HG03565 (cell line): ENCODE data around the gene TCL1B.
A peak's percentile ranks its signal among the peaks of the same experiment; 100 is the strongest.
"Not testable (repeated sequence)": the region's sequence is repeated elsewhere in the genome, so short reads cannot be mapped to it uniquely, and the experiment has no call there.

Source experiments
- ATAC-seq: cut with Tn5 transposase; IDR thresholded peaks from one replicate; pipeline ENCODE4 v1.9.1; 2021; ENCODE audit warnings: mild to moderate bottlenecking, moderate library complexity; ENCODE audit not compliant: unreplicated experiment

Gene TCL1B

GRCh38 chr14:95685978-95686922 lies at the start of gene TCL1B:
TSS of gene TCL1B (plus strand) at chr14:95686426. CDS start at chr14:95686468, 42 bp downstream.
- ATAC-seq: no peak

DNA sequence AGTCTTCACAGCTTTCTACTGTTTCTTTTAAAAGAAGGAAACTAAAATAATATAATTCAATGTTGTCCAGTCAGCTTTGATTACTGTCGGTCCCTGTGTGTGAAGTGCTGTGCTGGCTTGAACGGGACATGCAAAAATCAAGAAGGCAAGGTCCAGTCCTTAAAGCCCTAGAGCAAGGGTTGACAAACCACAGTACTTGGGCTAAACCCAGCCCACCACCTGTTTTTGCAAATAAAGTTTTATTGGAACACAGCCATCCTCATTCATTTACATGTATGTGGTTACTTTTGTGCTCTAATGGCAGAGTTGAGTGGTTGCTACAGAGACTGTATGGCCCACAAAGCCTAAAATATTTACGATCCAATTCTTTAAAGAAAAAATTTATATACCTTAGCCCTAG lies 41.2 kb upstream of the TCL1B start:
- ATAC-seq: no peak

- ATAC-seq: no peak
These were observed 40.7 kb upstream of the TCL1B start for GRCh38 chr14:95645389-95645996.

DNA sequence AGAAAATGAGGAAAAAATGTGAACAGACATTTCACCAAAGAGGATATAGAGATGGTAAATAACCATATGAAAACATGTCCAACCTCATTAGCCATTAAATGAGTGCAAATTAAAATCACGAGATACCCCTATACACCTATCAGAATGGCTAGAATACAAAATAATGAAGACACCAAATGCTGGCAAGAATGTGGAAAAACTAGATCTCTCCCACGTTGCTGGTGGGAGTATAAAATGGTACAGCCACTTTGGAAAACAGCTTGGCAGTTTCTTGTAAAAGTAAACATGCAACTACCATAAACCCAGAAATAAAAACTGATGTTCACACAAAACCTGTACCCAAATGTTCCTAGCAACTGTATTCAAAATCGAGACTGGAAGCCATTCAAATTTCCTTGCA lies 38.3 kb upstream of the TCL1B start:
- ATAC-seq: no peak

DNA sequence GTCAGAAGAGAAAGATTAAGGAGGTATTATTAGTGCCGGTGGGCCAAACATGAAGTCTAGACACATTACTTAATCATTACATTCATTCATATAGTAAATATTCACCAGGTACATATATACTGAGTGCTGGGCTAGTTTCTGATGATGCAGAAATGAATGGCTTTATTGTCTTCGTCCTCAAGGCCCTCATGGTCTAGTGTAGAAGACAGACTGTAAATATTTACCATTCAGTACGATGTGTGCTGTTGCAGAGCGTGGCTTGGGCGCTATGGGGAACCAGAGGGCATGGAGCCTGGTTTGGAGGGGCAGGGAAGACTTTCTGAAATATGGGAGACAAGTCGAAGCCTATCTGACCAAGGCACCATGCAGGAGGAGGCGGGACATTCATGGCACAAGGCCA lies 37.0 kb upstream of the TCL1B start:
- no peak for ATAC-seq

- no peak for ATAC-seq
These were observed 35.2 kb upstream of the TCL1B start for GRCh38 chr14:95651028-95651427.

DNA sequence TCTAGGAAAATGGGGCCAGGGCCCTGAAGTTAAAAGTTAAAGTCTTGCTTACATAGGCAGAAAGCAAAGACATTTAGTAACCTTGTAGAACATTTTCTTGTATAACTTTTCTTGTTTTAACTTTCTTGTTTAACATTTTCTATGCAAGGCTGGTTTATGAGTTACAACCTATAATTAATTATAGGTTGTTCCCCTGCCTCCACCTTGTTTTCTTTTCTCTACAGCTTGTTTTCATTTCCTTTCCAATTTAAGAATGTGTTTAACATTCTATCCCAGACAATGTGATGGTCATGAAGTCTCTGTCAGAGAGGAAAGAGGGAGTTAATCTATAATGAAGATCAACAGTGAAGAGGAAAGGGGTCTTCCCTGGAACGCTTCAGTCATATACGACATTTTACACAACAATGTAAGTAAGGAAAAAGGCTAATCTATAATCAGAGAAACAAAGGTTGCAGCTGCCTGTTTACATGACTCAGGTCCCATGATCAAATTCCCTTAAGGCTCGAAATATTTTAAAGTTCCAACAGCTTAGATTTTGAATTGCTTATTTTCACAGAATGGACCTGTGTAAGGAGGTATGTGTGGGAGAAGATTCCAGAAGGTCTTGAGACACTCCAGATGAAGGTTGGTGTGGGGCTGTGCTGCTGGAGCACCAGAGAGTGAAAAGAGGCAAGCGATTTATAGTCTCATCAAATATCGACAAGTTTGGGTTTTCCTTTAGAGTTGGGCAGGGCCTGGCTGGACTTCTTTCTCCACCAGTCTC lies 34.2 kb upstream of the TCL1B start:
- no peak for ATAC-seq

- ATAC-seq: no peak
These were observed 33.5 kb upstream of the TCL1B start for GRCh38 chr14:95652690-95653089.

GRCh38 chr14:95655461-95655860 lies 30.8 kb upstream of the TCL1B start:
- no peak for ATAC-seq

DNA sequence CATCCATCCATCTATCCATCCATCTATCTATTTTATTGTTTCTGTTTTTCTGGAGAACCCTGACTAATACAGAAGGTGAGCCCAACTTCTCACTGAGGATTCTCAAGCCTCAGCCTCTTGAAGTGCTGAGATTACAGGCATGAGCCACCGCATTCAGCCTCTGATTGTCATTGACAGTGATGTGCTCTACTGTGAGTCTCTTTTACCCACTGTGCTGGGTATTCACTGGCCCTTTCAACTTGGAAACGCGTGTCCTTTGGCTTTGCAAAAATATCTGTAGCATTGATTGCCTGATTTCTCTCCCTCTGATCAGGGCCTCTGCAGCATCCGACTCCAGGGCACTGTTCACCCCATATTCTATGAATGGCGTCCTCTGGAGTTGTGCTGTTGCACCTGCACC lies 29.6 kb upstream of the TCL1B start:
- no peak for ATAC-seq

GRCh38 chr14:95657454-95657853 lies 28.8 kb upstream of the TCL1B start:
- ATAC-seq: no peak

DNA sequence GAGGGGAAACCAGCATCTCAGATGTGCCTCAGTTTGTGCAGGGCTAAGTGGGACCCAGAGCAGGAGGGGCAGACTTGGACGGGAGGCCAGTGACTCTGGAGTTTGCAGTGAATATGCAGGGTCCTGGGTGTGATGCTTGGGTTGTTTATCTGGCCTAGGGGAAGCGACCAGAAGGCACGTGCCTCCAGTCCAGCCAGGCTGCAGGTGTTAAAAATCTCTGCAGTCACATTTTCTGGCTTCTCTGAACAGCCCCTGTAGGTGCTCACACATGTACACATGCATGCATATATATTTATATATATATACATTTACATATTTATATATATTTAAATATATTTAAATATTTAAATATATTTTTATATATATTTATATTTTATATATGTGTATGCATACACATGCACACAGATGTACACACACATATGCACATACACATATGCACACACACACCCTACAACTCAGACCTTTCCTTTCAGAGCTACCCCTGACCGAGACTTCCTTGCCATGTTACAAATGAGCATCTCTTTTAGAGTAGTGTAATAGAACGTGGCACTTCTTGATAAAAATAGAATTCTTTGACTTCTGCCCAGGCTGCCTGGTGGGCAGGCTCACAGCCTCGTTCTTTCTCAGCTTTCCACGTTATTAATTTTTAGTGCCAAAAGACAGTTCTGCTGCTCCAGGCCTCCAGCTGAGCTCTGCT lies 26.8 kb upstream of the TCL1B start:
- ATAC-seq: no peak

- no peak for ATAC-seq
These were observed 26.2 kb upstream of the TCL1B start for GRCh38 chr14:95659990-95660385.

DNA sequence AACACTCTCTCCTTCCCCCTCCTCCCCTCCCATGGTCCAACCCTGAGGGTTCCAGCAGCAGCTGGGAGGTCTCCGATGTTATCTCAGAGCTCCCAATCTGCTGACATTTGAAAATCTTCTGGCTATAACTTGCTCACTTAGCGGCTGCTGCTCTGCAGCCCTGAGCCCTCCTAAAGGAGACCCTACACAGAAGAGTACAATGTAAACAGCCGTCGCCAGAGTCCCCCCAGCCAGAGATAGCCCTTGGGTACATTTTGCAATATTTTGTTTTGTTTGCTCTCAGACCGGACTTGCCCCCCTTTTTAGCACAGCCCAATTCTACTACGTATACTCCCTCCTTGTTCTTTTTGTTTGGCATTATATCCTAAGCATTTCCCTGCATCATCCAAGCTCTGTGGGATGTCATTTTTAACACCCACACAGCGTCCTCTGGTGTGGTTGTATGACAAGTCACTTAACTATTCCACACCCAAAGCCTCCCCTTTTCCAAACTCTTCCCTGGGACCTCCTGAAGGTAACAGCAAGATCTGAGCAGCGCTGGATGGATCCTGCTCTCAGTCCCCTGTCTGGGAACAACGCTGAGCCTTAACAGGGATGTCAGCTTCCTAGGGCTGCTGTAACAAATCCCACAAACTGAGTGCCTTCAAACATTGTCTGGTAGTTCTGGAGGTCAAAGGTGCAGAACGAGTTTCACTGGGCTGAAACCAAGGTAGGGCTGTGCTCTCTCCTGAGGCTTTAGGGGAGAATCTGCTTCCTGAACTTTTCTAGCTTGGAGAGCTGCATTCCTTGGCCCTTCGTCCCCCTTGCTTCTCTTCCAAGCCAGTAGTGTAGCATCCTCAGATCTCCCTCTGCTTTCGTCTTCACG lies 25.3 kb upstream of the TCL1B start:
- ATAC-seq: no peak

DNA sequence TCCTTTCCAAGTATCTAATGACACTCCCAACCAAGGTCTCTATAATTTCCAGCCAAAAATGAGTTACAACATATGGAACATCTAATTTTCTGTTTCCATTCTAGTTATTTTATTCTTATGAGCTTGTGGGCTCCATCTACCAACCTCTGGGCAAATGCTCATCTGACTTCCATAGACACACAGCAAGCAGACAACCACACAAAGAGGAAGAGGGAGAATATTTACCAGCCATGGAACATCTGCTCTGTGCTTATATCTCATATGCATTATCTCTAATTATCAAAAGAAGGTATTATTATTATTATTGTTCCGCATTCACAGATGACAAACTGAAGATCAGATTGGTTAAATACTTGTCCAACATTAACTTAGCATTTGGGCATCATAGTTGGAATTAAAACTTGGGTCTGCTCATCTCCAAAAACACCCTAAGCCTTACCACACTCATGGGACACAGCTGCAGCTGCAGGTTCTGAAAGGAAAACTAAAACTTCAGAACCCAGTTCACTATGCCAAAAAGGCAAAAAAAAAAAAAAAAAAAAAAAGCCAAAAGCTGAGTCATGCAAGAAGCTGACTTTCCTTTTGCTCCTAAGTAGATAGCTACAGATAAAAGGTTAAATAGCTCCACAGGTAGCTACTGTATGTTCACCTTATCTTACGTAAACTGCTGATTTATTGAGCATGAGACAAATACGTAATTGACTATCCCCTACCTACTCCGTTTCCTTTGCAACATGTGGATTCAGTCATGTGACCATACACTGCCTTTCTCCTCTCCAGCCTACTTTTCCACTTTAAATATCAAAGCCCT lies 23.6 kb upstream of the TCL1B start:
- peak; percentile 39 for ATAC-seq

DNA sequence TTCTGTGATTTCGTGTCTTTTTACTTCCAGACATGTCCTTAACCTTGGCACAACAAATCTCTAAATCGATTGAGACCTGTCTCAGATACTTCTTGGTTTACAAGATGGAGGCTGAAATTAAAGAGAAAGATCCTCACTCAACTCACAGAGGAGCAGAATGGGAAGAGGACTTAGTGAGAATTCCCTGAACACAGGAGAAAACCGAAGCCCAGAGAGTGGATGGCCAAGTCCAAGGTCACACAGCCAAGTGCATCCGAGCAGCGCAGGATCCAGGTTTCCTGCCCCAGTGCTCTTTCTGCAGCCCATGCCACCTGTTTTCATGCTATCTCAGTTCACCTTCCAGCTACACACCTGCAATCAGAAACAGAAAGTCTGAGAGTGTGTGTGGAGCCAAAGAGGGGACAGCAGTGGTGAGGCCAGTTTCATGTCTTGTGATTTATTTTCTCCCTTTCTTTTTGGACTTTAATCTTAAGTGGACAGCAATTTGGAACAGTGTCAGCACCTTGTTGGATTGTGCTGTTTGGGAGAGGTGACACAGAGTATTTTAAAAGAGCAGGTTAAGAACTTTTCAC lies 22.9 kb upstream of the TCL1B start:
- no peak for ATAC-seq

DNA sequence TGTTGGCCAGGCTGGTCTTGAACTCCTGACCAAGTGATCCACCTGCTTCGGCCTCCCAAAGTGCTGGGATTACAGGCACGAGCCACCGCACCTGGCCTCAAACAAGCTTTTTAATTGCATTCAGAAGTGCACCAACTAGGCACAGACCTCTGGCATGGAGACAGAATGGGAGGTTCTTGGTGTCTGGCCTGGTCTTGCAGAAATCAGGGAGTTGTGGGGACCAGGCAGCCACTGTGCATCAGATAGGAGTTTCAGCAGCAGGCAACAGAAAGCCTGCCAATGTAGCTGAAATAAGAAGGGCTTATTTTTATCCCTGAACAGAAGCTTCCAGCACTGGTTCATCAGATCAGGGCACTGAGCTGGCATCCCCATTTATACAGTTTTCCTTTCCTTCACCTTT lies 22.2 kb upstream of the TCL1B start:
- no peak for ATAC-seq

DNA sequence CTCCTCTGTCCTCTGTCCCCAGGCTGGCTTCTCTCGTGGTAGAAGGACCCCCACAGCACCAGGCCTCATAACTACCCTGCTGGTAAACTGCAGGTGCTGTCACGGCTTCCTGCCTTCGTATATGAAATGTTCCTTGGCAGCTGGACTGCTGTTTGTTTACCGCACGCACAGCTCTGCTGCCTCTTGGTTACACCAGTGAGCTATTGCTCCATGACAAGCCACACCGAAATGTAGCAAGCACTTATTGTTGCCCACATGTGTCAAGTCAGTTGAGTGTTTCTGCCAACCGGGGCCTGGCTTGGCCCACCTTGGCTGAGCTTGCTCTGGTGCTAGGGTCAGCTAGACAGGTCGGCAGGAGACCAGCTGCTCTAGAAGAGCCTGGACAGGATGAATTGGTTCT lies 21.7 kb upstream of the TCL1B start:
- no peak for ATAC-seq

GRCh38 chr14:95665530-95665929 lies 20.7 kb upstream of the TCL1B start:
- ATAC-seq: not testable (repeated sequence)
